Keratinocyte (primary cell): ENCODE results near the gene PLPP1.

Source experiments
- CTCF ChIP-seq, 3 experiments: IDR thresholded peaks in 1 of 3; conservative IDR thresholded peaks in 1 of 3; optimal IDR thresholded peaks in 1 of 3; 2 replicates in 2 of 3; 3 replicates in 1 of 3; pipeline versions ENCODE3 to v1.5.1; 2011; ENCODE audit warnings: low read length in 3 of 3, mild to moderate bottlenecking in 3 of 3, moderate library complexity in 2 of 3, control low read depth in 1 of 3, inconsistent platforms in 1 of 3; ENCODE audit not compliant: insufficient read depth in 2 of 3; ENCODE audit errors: extremely low read depth in 1 of 3
- EZH2 ChIP-seq: IDR thresholded peaks from one replicate; pipeline ENCODE4 v1.6.1; 2012; ENCODE audit warnings: inconsistent platforms, mild to moderate bottlenecking, low read length, moderate library complexity

DNA sequence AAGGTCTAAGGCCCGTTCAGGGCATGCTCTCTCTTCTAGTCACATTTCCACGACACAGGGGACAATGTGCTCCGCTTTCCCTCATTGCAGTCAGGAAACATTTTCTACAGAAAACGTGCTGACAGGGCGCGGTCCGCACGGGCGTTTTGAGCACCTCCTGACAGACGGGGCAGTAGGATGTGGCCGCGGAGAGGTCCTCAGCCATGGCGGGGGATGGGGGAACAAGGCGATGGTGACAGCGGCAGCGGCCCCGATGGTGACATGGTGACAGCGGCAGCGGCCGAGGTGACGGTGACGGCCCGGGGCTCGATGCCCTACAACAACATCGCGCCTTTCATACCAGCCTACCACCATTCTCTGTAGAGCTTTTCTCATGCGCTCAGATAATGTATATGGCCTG is 4.1 kb downstream of the PLPP1 start:
- TF ChIP-seq EZH2 (no peak), CTCF (optimal IDR thresholded peaks at IDR 0.05 in 1 of 3, IDR thresholded peaks at IDR 0.05 in 1 of 3, conservative IDR thresholded peaks at IDR 0.05 in 1 of 3; ENCODE audit: extremely low read depth in 1 of 3, insufficient read depth in 2 of 3, low read length in 3 of 3) (no peak)
